HG02759 (cell line): ENCODE data around the gene MCC.

Experiments
- ATAC-seq: cut with Tn5 transposase; IDR thresholded peaks from one replicate; pipeline ENCODE4 v1.9.1; 2021; ENCODE audit warnings: mild to moderate bottlenecking, moderate library complexity; ENCODE audit not compliant: unreplicated experiment

The MCC gene

DNA sequence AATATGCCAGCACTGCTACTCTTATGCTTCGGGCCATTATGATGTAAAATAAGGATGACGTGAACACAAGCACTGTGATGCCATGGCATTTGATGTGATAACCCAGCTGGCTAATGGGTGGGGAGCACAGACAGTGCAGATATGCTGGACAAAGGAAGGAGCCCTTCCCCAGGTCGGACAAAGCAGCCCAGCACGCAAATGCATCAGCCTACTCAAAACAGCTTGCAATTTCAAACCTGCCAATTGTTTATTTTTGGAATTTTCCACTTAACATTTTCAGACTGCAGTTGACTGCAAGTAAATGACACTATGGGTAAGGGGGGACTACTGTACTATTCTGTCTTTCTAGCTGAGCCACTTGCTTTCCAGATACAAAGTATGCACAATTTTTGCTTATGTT is 330.4 kb downstream of the MCC start:
- no peak for ATAC-seq

GRCh38 chr5:113156271-113156877 is 331.9 kb downstream of the MCC start:
- ATAC-seq = no peak

- no peak for ATAC-seq
Measured at GRCh38 chr5:113153512-113154097, 334.6 kb downstream of the MCC start.

GRCh38 chr5:113152380-113152740 is 335.9 kb downstream of the MCC start:
- no peak for ATAC-seq

DNA sequence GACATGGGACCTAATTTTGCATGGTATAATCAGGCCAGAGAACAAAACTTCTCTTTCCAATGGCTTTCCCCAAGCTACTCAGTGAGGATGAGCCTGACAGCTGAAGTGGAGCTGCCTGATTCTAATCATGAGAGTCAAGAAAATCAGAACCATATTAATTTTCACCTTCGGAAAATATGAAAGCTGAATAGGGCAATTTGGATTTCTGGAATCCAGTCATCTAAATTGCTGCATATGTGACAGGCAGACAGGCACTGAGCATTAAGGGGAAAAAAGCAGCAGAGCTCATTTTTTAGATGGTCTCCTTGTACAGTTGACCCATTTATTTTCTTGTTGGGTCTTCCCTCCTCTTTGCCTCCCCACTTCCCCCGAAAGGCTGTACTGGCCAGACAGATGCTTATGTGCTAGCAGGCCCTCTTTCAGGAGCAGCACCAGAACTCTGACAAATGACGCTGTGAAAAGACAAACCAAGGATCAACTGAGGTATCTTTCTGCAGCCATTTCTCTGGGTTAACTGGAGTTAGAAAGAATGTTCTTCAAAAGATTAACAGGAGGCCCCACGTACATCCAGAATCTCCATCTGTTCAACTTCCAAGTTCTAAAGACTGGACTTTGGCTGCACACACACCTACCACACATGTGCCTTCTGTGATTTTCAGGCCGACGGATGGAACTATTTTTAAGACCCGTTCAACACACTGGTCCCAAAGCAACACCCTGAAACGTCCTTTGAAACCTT is 336.4 kb downstream of the MCC start:
- no peak for ATAC-seq

DNA sequence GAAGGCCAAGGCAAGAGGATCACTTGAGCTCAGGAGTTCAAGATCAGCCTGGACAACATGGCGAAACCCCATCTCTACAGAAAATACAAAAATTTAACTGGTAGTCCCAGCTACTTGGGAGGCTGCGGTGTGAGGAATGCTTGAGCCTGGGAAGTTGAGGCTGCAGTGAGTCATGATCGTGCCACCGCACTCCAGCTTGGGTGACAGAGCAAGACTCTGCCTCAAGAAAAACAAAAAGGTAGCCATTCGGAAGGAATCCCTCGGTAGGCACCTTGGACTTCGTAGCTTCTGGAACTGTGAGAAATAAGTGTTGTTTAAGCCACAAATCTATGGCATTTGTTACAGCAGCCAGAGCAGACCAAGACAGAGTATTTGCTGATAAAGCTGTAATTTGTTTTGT is 337.4 kb downstream of the MCC start:
- ATAC-seq = no peak

DNA sequence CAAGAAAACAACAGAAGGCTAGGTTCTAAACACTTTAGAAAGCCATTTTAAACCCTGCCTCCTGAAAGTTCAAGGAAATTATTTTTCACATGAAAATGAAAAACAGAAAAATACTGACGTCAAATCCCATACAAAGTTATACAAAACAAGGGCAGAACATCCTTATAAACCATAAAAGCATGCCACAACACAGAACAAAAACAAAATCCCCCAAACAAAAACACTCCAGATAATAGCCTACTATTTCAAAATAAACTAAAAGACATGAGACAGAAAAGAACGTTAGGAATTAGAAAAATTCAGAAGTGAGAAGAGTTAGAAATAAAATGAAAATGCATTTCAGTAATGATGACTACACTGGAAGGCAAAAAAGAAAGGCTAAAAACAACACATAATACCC is 338.0 kb downstream of the MCC start:
- ATAC-seq = no peak

DNA sequence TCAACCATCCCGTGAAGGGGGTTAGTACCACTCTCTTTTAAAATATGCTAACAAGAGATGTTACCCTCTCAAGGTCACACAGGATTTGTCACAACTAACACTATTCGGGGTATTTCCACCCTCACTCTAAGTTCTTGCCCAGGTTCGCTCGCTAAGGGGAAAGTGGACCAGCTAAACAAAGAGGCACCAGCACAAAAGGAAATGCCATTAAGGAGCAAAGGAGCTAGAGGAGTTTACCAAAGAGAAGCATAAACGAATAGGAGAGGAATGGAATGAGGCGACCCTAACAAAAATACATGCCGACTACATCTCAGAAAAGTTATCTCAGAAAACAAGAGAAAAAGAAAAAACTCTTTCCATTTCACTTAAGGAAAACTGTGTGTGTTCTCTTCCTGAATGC is 340.7 kb downstream of the MCC start:
- ATAC-seq = no peak

- no peak for ATAC-seq
Measured at GRCh38 chr5:113147101-113147508, 341.1 kb downstream of the MCC start.

DNA sequence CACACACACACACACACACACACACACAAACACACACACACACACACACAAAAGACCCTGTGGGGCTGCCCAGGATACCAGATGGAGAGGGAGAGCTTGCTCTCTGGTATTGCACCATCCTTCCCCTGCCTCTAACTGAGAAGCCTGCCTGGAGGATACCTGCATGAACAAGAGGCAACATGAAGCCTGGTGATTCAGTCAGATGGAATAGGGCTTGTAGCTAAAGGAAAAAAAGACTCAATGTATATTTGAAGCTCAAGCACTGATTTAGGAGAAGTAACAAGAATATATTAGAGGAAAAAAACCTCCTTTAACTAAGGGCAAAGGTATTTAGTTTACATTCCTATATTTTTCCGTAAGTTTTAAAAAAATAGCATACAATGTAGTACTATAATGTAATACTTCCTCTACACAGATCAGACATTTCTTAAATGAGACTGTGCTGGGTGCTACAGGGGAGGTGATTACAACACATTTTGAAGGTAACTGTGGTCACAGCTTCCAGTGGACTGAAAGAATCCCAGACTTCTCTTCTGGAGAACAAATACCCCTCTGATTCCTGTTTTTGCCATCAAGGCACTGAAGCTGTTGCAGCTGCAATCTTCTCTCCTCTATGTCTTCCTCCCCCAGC is 342.4 kb downstream of the MCC start:
- no peak for ATAC-seq

- ATAC-seq = no peak
Measured at GRCh38 chr5:113142186-113142585, 346.1 kb downstream of the MCC start.

DNA sequence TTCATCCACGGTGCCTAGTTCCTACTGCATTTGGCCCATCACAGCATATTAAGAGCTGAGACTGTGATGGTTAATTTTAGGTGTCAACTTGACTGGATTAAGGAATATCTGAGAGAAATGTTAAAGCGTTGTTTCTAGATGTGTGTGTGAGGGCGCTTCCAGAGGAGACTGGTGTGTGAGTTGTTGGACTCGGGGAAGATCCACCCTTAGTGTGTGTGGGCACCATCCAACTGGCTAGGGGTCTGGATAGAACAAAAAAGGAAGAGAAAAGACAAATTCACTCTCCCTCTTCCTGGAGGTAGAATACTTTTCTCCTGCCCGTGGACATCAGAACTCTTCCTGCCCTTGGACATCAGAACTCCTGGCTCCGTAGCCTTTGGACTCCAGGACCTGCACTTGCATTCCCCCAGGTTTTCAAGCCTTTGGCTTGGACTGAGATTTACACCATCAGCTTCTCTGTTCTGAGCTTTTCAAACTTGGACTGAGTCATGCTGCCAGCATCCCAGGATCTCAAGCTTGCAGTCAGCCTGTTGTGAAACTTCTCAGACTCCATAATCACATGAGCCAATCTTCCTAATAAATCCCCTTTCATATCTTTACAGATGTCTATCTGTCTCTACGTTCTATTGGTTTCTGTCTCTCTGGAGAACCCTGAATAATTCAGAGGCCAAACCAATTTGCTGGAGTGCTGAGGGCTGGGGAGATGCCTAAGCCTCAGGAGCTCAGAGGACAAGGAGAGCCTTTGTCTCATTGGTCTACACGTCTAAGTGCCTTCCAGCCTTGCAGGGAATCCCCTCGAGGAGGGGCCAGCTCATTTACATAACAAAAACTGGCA is 347.2 kb downstream of the MCC start:
- ATAC-seq = no peak

GRCh38 chr5:113133211-113133975 is 354.9 kb downstream of the MCC start:
- no peak for ATAC-seq

- ATAC-seq = no peak
Measured at GRCh38 chr5:113132564-113132963, 355.7 kb downstream of the MCC start.

- ATAC-seq = no peak
Measured at GRCh38 chr5:113128641-113129330, 359.5 kb downstream of the MCC start.

- no peak for ATAC-seq
Measured at GRCh38 chr5:113128082-113128481, 360.2 kb downstream of the MCC start.

GRCh38 chr5:113127021-113127420 is 361.2 kb downstream of the MCC start:
- no peak for ATAC-seq

- no peak for ATAC-seq
Measured at GRCh38 chr5:113125371-113125770, 362.9 kb downstream of the MCC start.

DNA sequence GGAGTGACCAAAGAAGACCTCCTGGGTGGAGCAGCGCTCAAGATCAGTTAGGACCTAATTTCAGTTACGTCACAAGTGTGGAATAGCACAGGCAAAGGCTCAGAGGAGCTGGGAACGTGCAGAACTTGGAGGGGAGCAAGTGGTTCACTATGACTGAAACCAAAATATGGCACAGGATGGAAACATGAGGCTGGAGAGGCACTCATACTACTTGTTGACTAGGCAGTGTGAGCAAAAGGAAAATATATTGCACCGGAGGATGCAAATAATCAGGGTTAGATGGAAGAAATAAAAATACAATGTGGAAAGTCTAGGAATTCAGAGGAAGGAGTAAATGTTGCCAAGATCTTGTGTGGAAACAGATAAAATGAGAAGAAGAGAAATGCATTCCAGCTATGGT is 363.3 kb downstream of the MCC start:
- ATAC-seq = no peak

DNA sequence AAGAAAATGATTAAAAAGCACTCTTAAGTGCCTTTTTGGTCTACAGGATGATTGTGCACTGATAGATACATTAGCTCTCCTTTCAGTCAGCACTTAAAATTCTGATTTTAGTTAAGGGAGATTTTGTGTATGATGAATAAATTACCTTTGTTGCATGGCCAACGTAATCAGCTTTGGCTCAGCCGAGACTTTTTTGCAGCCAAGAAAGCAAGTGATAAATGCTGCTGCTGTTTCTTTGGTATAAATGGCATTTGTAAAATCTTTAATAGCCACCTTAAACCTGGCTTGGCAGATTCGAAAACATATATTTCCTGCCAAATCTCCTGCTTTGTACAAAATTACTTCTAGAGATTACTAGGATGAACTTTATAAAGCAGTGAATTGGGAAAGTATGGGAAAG is 364.0 kb downstream of the MCC start:
- ATAC-seq = no peak
